GM10248 (cell line): ENCODE results near the gene PPP1R18.

ENCODE experiments used
- CTCF ChIA-PET: fragments of 300-600 bp; sonication (Branson Sonifier 250); formaldehyde crosslinking; extraction: SDS; loops from one replicate; lab custom pipeline; 2021; ENCODE audit warnings: antibody characterized with exemption; lab: Yijun Ruan, JAX
- POLR2A ChIA-PET: fragments of 350-650 bp; sonication (Branson Sonifier 250); formaldehyde crosslinking; extraction: SDS; loops from one replicate; lab custom pipeline; 2020; ENCODE audit warnings: antibody characterized with exemption; lab: Yijun Ruan, JAX
- DNase-seq: peaks from one replicate; pipeline ENCODE4 v3.0.0; 2012; ENCODE audit errors: extremely low spot score
- CTCF ChIP-seq: IDR thresholded peaks from 2 replicates; pipeline ENCODE4 v1.5.1; 2012; ENCODE audit warnings: mild to moderate bottlenecking, low read depth; ENCODE audit errors: extremely low read depth, missing control alignments, control extremely low read depth

Gene PPP1R18

DNA sequence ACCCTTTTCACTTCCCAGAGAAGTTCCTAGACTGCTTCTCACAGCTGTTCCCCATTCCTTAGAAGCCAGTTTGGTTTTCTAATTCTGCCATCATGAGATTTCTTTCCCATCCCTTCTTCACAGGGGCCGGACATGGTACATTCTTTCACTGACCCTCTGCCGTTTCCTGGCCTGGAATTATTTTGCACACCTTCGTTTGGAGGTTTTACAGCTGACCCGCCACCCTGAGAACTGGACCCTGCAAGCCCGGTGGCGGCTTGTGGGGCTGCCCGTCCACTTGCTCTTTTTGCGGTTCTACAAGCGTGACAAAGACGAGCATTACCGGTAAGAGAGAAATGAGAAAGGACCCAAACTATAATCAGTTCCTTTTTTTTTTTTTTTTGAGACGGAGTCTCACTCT, 35.3 kb downstream of the PPP1R18 start:
- no peak for DNase-seq
- no peak for TF ChIP-seq CTCF
- ChIA-PET POLR2A (no interaction called here), CTCF (interaction anchor here (0.9 to 1.2 kb wide), 2 partner anchors 28 to 80 kb away, joined by 4 to 5 read pairs; no protein-coding TSS in a partner anchor)

- CTCF ChIA-PET = interaction anchor here (1.0 to 2.8 kb wide), 6 partner anchors 9 to 83 kb away, joined by 3 to 6 read pairs (median 4); no protein-coding TSS in a partner anchor
- TF ChIP-seq CTCF = no peak
- peak; percentile 84 for DNase-seq
- POLR2A ChIA-PET = no interaction called here
Measured at GRCh38 chr6:30647242-30648116, 39.0 kb downstream of the PPP1R18 start.

GRCh38 chr6:30646450-30647241, 39.8 kb downstream of the PPP1R18 start, which contains the start of gene C6orf136:
Gene C6orf136, plus strand, starts transcription at chr6:30647133. Its CDS starts 99 bp downstream, at chr6:30647232.
- TF ChIP-seq CTCF = no peak
- CTCF ChIA-PET = interaction anchor here (0.9 to 2.8 kb wide), 7 partner anchors 10 to 84 kb away, joined by 3 to 6 read pairs (median 4); no protein-coding TSS in a partner anchor
- POLR2A ChIA-PET = interaction anchor here (0.8 to 1.2 kb wide), 2 partner anchors 32 to 46 kb away, joined by 3 to 7 read pairs; no protein-coding TSS in a partner anchor
- DNase-seq = peak; percentile 98

DNA sequence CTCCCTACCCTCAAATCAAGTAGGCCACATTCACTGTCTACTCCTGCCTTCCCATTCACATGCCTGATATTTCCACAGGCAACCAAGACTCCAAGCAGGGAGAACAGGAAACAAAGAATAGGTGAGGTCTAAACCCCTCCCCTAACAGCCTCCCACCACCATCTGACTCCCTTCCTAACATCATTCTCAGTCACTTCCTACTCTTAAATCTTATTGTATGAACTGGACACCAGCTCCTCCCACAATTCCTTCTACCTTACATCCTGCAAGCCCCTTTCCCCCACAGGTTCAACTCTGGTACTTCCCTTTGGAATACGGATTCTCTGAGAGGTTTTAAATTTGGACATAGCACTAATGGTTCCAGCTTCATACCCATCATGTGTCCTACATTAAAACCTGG, 40.5 kb downstream of the PPP1R18 start:
- TF ChIP-seq CTCF = no peak
- no peak for DNase-seq
- CTCF ChIA-PET = interaction anchor here (0.9 to 2.8 kb wide), 7 partner anchors 11 to 85 kb away, joined by 3 to 6 read pairs (median 4); no protein-coding TSS in a partner anchor
- POLR2A ChIA-PET = interaction anchor here (0.8 to 1.2 kb wide), 2 partner anchors 31 to 46 kb away, joined by 3 to 7 read pairs; no protein-coding TSS in a partner anchor

DNA sequence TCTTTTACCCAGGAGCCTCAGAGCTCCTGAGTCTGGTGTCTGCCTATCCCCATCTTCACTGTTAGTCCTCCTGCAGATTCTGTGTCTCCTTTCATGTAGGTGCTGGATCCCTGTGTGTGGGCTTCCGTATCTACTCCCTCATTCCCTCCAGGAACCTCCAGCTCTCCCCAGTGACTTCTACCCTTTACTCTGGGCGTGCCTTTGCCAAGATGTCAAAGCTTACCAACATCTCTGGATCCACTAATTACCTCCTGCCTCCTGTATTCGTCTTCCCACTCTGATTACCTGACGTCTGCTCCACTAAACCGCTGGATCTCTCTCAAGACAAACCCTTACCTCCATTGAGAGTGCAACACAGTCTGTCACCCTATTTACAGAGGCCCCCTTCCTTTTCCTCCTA, 41.7 kb downstream of the PPP1R18 start:
- no peak for TF ChIP-seq CTCF
- POLR2A ChIA-PET = interaction anchor here (1.3 kb wide), 1 partner anchor 30 kb away, joined by 4 read pairs; no protein-coding TSS in a partner anchor
- CTCF ChIA-PET = interaction anchor here (0.7 to 2.8 kb wide), 5 partner anchors 12 to 86 kb away, joined by 3 to 6 read pairs (median 3); partner anchors contain the start of gene DHX16
- DNase-seq = no peak
